NAMALWA (cell line): ENCODE data around the gene ZCCHC24.

Source experiments
- DNase-seq: peaks from one replicate; pipeline ENCODE4 v3.0.0-alpha.2; 2015; ENCODE audit warnings: low spot score

The ZCCHC24 gene

GRCh38 chr10:79397575-79398303 lies 47.7 kb downstream of the ZCCHC24 start:
- no peak for DNase-seq

GRCh38 chr10:79397051-79397450 lies 48.4 kb downstream of the ZCCHC24 start:
- no peak for DNase-seq

GRCh38 chr10:79396520-79396919 lies 48.9 kb downstream of the ZCCHC24 start:
- no peak for DNase-seq

GRCh38 chr10:79394664-79395063 lies 50.8 kb downstream of the ZCCHC24 start:
- no peak for DNase-seq

- DNase-seq: no peak
Observed at GRCh38 chr10:79393924-79394610, 51.4 kb downstream of the ZCCHC24 start.

- no peak for DNase-seq
Observed at GRCh38 chr10:79393221-79393923, 52.1 kb downstream of the ZCCHC24 start.

- DNase-seq: no peak
Observed at GRCh38 chr10:79392506-79393176, 52.8 kb downstream of the ZCCHC24 start.

GRCh38 chr10:79392020-79392398 lies 53.4 kb downstream of the ZCCHC24 start:
- no peak for DNase-seq

- DNase-seq: no peak
Observed at GRCh38 chr10:79391231-79392019, 54.0 kb downstream of the ZCCHC24 start.

GRCh38 chr10:79390551-79391229 lies 54.7 kb downstream of the ZCCHC24 start:
- peak; percentile 5 for DNase-seq

GRCh38 chr10:79390057-79390456 lies 55.4 kb downstream of the ZCCHC24 start:
- no peak for DNase-seq

- DNase-seq: no peak
Observed at GRCh38 chr10:79387974-79388850, 57.2 kb downstream of the ZCCHC24 start.

- no peak for DNase-seq
Observed at GRCh38 chr10:79387466-79387973, 57.9 kb downstream of the ZCCHC24 start.

GRCh38 chr10:79386637-79387465 lies 58.6 kb downstream of the ZCCHC24 start:
- DNase-seq: no peak

GRCh38 chr10:79385804-79386531 lies 59.5 kb downstream of the ZCCHC24 start:
- no peak for DNase-seq

- no peak for DNase-seq
Observed at GRCh38 chr10:79385392-79385795, 60.0 kb downstream of the ZCCHC24 start.

GRCh38 chr10:79384773-79385391 lies 60.5 kb downstream of the ZCCHC24 start:
- no peak for DNase-seq
